HFF-Myc (cell line): ENCODE results near the gene C1QL4.

Source experiments
- DNase-seq: peaks from one replicate; pipeline ENCODE4 v3.0.0-alpha.2; 2011; ENCODE audit warnings: low read depth; ENCODE audit errors: extremely low read depth
- H3K4me3 ChIP-seq: replicated peaks from 2 replicates; pipeline ENCODE4 v1.5.1; 2011; ENCODE audit warnings: low read depth, mild to moderate bottlenecking, control low read depth, low read length
- TF ChIP-seq, protein P1 (sequence below): IDR thresholded peaks from 2 replicates; pipeline ENCODE4 v1.5.1; 2012; ENCODE audit warnings: mild to moderate bottlenecking, low read depth, low read length, control low read depth; ENCODE audit errors: missing control alignments

C1QL4 gene

DNA sequence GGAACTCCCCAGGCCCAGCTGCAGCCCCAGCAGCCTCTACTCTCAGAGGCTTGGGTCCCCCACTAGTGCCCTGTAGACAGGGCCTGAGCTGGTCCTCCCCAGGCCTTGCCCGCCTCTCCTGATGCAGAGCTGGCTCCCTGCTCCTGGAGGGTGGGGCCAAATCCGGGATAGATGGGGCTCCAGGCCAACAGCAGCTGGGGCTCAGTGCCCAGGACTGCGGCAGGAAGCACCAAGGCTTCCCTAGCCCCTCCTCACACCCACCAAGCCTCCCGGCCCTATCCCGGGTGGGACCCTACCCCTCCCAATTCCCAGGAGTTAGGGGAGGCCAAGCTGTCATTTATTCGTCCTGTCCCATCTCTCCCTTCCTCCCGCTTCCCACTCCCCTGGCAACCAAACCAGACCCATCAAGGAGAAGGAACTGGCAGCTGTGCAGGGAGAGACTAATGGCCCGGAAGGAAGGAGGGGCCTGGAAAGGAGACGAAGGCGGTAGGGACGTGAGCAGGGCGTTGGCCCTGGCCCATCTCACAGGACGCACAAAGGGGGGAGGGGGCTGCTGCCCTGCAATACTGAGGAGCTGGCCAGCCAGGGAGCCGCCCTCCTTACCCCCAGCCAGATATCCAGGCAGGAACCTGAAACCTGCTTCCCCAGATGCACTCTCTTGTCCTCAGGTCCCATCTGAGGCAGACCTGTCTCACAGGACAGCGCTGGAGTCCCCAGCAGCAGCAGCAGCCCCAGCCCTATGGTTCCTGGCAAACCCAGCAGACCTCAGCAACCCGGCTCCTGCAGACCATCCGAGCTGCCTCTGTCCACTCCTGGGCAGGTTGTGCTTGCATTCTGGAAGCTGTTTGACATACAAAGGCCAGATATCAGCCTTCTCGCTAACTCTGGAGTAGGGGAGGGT lies 43.7 kb downstream of the C1QL4 start:
- DNase-seq = no peak
- H3K4me3 ChIP-seq = no peak overlapping the region
- TF ChIP-seq, protein P1, sequence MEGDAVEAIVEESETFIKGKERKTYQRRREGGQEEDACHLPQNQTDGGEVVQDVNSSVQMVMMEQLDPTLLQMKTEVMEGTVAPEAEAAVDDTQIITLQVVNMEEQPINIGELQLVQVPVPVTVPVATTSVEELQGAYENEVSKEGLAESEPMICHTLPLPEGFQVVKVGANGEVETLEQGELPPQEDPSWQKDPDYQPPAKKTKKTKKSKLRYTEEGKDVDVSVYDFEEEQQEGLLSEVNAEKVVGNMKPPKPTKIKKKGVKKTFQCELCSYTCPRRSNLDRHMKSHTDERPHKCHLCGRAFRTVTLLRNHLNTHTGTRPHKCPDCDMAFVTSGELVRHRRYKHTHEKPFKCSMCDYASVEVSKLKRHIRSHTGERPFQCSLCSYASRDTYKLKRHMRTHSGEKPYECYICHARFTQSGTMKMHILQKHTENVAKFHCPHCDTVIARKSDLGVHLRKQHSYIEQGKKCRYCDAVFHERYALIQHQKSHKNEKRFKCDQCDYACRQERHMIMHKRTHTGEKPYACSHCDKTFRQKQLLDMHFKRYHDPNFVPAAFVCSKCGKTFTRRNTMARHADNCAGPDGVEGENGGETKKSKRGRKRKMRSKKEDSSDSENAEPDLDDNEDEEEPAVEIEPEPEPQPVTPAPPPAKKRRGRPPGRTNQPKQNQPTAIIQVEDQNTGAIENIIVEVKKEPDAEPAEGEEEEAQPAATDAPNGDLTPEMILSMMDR = no peak

DNA sequence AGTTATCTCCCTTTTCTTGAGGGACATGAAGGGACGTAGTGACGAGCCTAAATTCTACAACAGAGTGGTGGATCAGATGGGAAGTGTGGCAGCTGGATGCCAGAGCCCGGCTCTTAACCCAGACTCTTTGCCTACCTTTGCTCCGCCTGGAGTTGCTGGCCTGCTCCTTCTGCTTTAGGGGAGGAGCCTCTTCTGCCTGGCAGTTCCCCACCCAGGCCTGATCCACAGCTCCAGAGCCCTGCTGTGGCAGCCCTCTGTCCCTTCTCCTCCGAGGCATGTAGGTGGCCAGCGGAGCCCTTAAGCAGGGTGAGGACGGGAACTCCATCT lies 44.3 kb downstream of the C1QL4 start:
- H3K4me3 ChIP-seq = no peak overlapping the region
- TF ChIP-seq, protein P1 = no peak
- no peak for DNase-seq

DNA sequence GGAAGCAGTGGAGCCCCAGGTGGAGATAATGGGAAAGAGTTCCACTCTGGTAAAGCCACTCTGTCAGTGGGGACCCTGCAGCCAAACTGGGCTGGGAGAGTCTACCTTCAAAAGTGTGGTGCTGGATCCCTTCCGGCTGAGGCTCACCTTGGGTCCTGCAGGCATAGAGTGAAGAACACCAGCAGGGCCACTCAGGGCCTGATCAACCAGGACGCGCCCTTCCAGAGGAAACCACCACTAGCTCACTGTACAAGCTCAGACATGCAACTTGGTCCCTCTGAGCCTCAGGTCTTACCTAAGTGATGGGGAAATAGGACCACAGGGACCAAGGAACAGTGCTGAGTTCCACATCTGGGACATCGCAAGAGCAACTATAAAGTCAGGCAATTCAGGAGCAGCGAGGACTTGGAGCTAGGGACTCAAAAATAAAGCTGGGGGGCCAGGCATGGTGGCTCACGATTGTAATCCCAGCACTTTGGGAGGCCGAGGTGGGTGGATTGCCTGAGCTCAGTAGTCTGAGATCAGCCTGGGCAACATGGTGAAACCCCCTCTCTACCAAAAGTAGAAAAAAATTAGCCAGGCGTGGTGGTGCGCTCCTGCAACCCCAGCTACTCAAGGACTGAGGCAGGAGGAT lies 47.9 kb downstream of the C1QL4 start:
- TF ChIP-seq, protein P1 = no peak
- H3K4me3 ChIP-seq = no peak overlapping the region
- DNase-seq = no peak

DNA sequence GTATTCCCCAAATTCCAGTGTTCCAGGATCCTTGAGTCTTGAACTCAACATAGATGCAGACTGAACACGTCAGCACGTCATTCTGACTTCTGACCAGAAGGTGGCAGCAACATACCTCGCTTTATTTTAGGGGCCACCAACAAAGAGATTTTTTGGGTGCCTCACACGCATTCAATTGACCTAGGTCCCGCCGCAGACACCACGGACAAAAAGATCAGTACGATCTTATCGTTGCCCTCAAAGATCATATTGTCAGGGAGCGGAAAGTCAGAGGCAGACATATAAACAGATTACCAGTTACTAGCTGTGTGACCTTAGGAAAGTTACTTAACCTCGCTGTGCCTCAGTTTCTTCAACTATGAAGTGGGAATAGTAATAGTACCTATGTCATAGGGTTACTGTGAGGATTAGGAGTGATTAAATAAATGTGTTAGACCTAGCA lies 48.6 kb downstream of the C1QL4 start:
- TF ChIP-seq, protein P1 = peak; percentile 82
- no peak for DNase-seq
- no peak overlapping the region for H3K4me3 ChIP-seq

DNA sequence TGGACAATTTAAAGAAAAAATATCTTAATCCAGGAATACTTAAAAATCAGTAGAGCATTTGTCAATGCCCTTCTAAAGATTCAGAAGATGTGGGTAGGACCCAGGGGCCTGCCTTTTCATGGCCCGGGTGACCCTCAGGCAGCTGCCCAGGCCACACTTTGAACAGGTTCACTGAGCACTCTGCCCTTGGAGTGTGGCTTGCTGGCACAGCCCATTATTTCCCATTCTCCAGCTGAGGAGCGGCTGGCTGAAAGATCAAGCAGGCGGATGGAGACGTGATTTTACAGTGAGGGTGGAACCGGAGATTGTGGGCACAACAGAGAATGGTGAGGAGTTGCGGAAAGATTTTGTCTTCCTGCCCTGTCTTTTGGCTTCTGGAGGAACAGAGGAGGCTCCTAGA lies 49.1 kb downstream of the C1QL4 start:
- TF ChIP-seq, protein P1 = no peak
- no peak for DNase-seq
- H3K4me3 ChIP-seq = no peak overlapping the region

DNA sequence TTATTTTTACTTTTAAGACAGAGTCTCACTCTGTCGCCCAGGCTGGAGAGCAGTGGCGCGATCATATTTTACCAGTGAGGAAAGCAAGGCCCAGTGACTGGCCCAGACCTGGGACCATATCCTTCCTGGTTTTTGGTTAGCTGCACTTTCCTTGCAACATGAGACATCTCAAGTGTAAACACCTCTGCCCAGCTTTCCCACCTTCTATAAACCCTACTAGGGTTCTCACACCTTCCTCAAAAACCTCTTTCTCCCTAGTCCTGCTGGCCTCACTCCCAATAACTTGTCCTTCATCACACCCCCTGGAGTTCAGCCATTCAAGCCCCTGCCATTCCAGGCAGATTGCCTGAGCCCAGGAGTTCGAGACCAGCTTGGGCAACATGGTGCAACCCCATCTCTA lies 52.3 kb downstream of the C1QL4 start:
- DNase-seq = no peak
- no peak overlapping the region for H3K4me3 ChIP-seq
- TF ChIP-seq, protein P1 = no peak
